GM23248 (cell line): ENCODE results near the gene PPDPF. TPM values are rescaled to one million over a fixed set of nuclear protein-coding genes. Genes with fewer than 3 reads are reported as not detected.

Experiments
- DNase-seq: peaks from one replicate; pipeline ENCODE4 v3.0.0-alpha.2; 2015
- H2AFZ ChIP-seq: fragments of 200-600 bp; sonication (generic); 2 replicates; pipeline ENCODE4 v1.6.1; 2016; ENCODE audit warnings: antibody characterized with exemption
- H3F3A ChIP-seq: fragments of 200-600 bp; sonication (generic); 2 replicates; pipeline ENCODE4 v1.6.1; 2016; ENCODE audit warnings: mild to moderate bottlenecking, antibody characterized with exemption, mixed run types; ENCODE audit not compliant: insufficient read depth
- H3K27ac ChIP-seq: fragments of 200-600 bp; sonication (generic); 2 replicates; pipeline ENCODE4 v1.5.1; 2016; ENCODE audit warnings: mild to moderate bottlenecking
- H3K27me3 ChIP-seq: fragments of 200-600 bp; sonication (generic); replicated peaks from 2 replicates; pipeline ENCODE4 v1.6.1; 2016; ENCODE audit warnings: mild to moderate bottlenecking; ENCODE audit not compliant: insufficient read depth
- H3K36me3 ChIP-seq: fragments of 200-600 bp; sonication (generic); 2 replicates; pipeline ENCODE4 v1.6.1; 2016; ENCODE audit warnings: low read depth, mild to moderate bottlenecking
- H3K4me1 ChIP-seq: fragments of 200-600 bp; sonication (generic); 2 replicates; pipeline ENCODE4 v1.6.1; 2016; ENCODE audit warnings: mild to moderate bottlenecking; ENCODE audit not compliant: insufficient read depth
- H3K4me2 ChIP-seq: fragments of 200-600 bp; sonication (generic); one replicate; pipeline ENCODE4 v1.6.1; 2016; ENCODE audit warnings: mild to moderate bottlenecking; ENCODE audit not compliant: unreplicated experiment
- H3K4me3 ChIP-seq: fragments of 200-600 bp; sonication (generic); 2 replicates; pipeline ENCODE4 v1.5.1; 2016; ENCODE audit warnings: mild to moderate bottlenecking
- H3K79me2 ChIP-seq: fragments of 200-600 bp; sonication (generic); 2 replicates; pipeline ENCODE4 v1.6.1; 2016; ENCODE audit warnings: mild to moderate bottlenecking; ENCODE audit not compliant: insufficient read depth
- H3K9ac ChIP-seq: fragments of 200-600 bp; sonication (generic); 2 replicates; pipeline ENCODE4 v1.6.1; 2016; ENCODE audit warnings: mild to moderate bottlenecking
- H3K9me2 ChIP-seq: fragments of 200-600 bp; sonication (generic); 2 replicates; pipeline ENCODE4 v1.6.1; 2016; ENCODE audit warnings: mixed run types, mild to moderate bottlenecking, moderate library complexity; ENCODE audit not compliant: insufficient read depth
- H3K9me3 ChIP-seq: fragments of 200-600 bp; sonication (generic); one replicate; pipeline ENCODE4 v1.6.1; 2017; ENCODE audit warnings: low read depth
- H4K20me1 ChIP-seq: fragments of 200-600 bp; sonication (generic); 2 replicates; pipeline ENCODE4 v1.6.0; 2016; ENCODE audit not compliant: insufficient read depth
- EZH2 ChIP-seq: fragments of 200-600 bp; sonication (generic); IDR thresholded peaks from 2 replicates; pipeline ENCODE4 v1.6.1; 2018; ENCODE audit warnings: antibody characterized with exemption, mild to moderate bottlenecking; ENCODE audit not compliant: insufficient read depth, poor library complexity, severe bottlenecking
- EZH2phosphoT487 ChIP-seq: fragments of 200-600 bp; sonication (generic); IDR thresholded peaks from 2 replicates; pipeline ENCODE4 v1.6.1; 2018; ENCODE audit warnings: antibody characterized with exemption, moderate library complexity, mild to moderate bottlenecking, low read depth; ENCODE audit not compliant: insufficient read depth
- WGBS, 2 experiments: methylation state at CpG; one replicate each; pipeline ENCODE4 v1.1.6; 2015 to 2017; ENCODE audit warnings: low lambda C conversion rate in 2 of 2, low coverage in 1 of 2; ENCODE audit errors: missing lambda C conversion rate in 2 of 2; 5-methylcytosine and 5-hydroxymethylcytosine counted together
- in situ Hi-C: fragments of 300-500 bp; cut with MboI; formaldehyde crosslinking; loops from 2 replicates; pipeline ENCODE4 v1.15.0; 2020
- polyA plus RNA-seq: library from polyadenylated mRNA; unstranded; fragments of >200 nt; fragmentation: Nextera tagmentation; extraction: Ambion mirVana; gene quantifications from 2 replicates; pipeline ENCODE4 v1.2.1, GENCODE V29; 2016
- total RNA-seq: library from RNA; depleted of rRNA; stranded (reverse); fragments of >200 nt; shearing (Covaris generic); gene quantifications from 2 replicates; pipeline ENCODE4 v1.2.3, GENCODE V29; 2014

Gene PPDPF
- total and polyA plus RNA-seq, 2 experiments from 2014 or later, result 170 to 236 TPM

GRCh38 chr20:63566395-63567135 is 46.0 kb downstream of the PPDPF start:
- Histone ChIP-seq H3K27me3 (no peaks in the 10 kb centered on the region), H3K9ac (no peak overlapping the region), H3K27ac (no peak overlapping the region), H3K9me3 (no peaks in the 10 kb centered on the region), H3K79me2 (no peaks in the 10 kb centered on the region), H3K9me2 (no peaks in the 10 kb centered on the region), H3K4me3 (no peak overlapping the region), H4K20me1 (no peaks in the 10 kb centered on the region), H3K4me2 (no peak overlapping the region), H3K36me3 (no peaks in the 10 kb centered on the region), H3K4me1 (no peaks in the 10 kb centered on the region), H2AFZ (no peak overlapping the region), H3F3A (no peaks in the 10 kb centered on the region)
- WGBS, 2 experiments, result 87 to 91% methylated on average over 39 to 46 of the region's 46 CpGs
- in situ Hi-C loops, result no loop called here
- no peak for TF ChIP-seq EZH2
- TF ChIP-seq EZH2phosphoT487, result no peak
- DNase-seq, result no peak

- H3K27me3 ChIP-seq, result no peaks in the 10 kb centered on the region
- H3K9ac ChIP-seq, result no peak overlapping the region
- H4K20me1 ChIP-seq, result no peaks in the 10 kb centered on the region
- no peak overlapping the region for H3K4me3 ChIP-seq
- no peaks in the 10 kb centered on the region for H3K79me2 ChIP-seq
- 95% methylated on average over 8 to 22 of the region's 22 CpGs for WGBS, 2 experiments
- no peak overlapping the region for H2AFZ ChIP-seq
- H3K27ac ChIP-seq, result no peak overlapping the region
- no peaks in the 10 kb centered on the region for H3K9me2 ChIP-seq
- H3K4me1 ChIP-seq, result no peaks in the 10 kb centered on the region
- TF ChIP-seq EZH2 (no peak), EZH2phosphoT487 (no peak)
- H3K36me3 ChIP-seq, result no peaks in the 10 kb centered on the region
- H3K4me2 ChIP-seq, result no peak overlapping the region
- H3F3A ChIP-seq, result no peaks in the 10 kb centered on the region
- no peak for DNase-seq
- H3K9me3 ChIP-seq, result no peaks in the 10 kb centered on the region
- in situ Hi-C loops, result no loop called here
These were observed 46.5 kb downstream of the PPDPF start for GRCh38 chr20:63567136-63567385.

- TF ChIP-seq EZH2phosphoT487, result no peak
- no peak for TF ChIP-seq EZH2
- H3K36me3 ChIP-seq, result no peaks in the 10 kb centered on the region
- H3K4me3 ChIP-seq, result no peak overlapping the region
- H3K4me1 ChIP-seq, result no peaks in the 10 kb centered on the region
- no peaks in the 10 kb centered on the region for H3K9me3 ChIP-seq
- H3F3A ChIP-seq, result no peaks in the 10 kb centered on the region
- in situ Hi-C loops, result no loop called here
- H4K20me1 ChIP-seq, result no peaks in the 10 kb centered on the region
- H3K4me2 ChIP-seq, result no peak overlapping the region
- H3K79me2 ChIP-seq, result no peaks in the 10 kb centered on the region
- WGBS, 2 experiments, result 93 to 96% methylated on average over 32 to 37 of the region's 37 CpGs
- H3K27me3 ChIP-seq, result no peaks in the 10 kb centered on the region
- H3K27ac ChIP-seq, result no peak overlapping the region
- H3K9me2 ChIP-seq, result no peaks in the 10 kb centered on the region
- H3K9ac ChIP-seq, result no peak overlapping the region
- no peak overlapping the region for H2AFZ ChIP-seq
- no peak for DNase-seq
These were observed 47.0 kb downstream of the PPDPF start for GRCh38 chr20:63567386-63568169.

DNA sequence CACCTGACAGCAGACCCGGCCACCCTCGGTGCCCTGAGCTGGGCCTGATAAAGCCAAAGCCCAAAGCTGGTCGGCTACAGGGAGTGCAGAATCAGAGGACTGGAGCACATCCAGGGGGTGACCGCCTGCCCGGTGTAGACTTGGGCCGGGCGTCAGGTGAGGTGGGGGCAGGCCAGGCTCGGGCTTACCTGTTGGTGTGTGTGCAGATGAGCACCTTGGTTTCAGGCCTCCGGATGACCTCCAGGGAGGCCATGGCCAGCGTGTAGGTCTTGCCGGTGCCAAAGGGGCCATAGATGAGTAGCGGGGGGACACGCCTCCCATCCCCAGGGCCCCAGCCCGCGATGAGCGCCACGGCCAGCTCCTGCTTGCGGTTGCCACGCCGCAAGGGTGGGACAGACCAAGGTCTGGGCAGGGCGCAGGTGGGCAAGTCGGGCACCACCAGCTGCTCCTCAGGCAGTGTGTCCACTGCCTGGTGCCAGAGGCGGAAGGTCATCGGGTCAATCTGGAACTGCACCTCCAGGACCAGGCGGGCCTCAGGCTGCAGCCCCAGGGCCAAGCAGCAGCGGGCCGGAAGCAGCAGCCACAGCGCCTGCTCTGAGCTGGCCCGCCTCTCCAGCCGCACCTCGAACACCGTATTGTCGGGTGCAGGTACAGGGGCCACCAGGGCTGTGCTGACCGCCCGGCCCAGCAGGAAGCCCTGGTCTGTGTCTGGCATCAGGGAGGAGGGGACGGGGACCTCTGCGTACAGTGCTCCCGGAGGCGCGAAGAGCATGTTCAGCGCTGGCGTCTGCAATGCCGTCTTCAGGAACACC is 47.8 kb downstream of the PPDPF start:
- 0 out of 2 replicates have a peak, but pooled peaks cover 5% of the 10 kb centered on the region for H3K79me2 ChIP-seq
- no peaks in the 10 kb centered on the region for H3K9me3 ChIP-seq
- TF ChIP-seq EZH2phosphoT487, result no peak
- TF ChIP-seq EZH2, result no peak
- 94 to 96% methylated on average over 39 to 43 of the region's 43 CpGs for WGBS, 2 experiments
- in situ Hi-C loops, result no loop called here
- DNase-seq, result no peak
- H3F3A ChIP-seq, result no peaks in the 10 kb centered on the region
- H3K4me3 ChIP-seq, result no peak overlapping the region
- H3K9me2 ChIP-seq, result no peaks in the 10 kb centered on the region
- no peak overlapping the region for H3K27ac ChIP-seq
- no peaks in the 10 kb centered on the region for H3K27me3 ChIP-seq
- H4K20me1 ChIP-seq, result no peaks in the 10 kb centered on the region
- H2AFZ ChIP-seq, result no peak overlapping the region
- H3K4me1 ChIP-seq, result no peaks in the 10 kb centered on the region
- no peak overlapping the region for H3K9ac ChIP-seq
- no peak overlapping the region for H3K4me2 ChIP-seq
- no peaks in the 10 kb centered on the region for H3K36me3 ChIP-seq
